GM21528 (cell line): Measurements from ENCODE around the gene ARFGEF3.
A peak's percentile ranks its signal among the peaks of the same experiment; 100 is the strongest.

Source experiments
- ATAC-seq: cut with Tn5 transposase; IDR thresholded peaks from one replicate; pipeline ENCODE4 v1.9.1; 2021; ENCODE audit warnings: mild to moderate bottlenecking, moderate library complexity; ENCODE audit not compliant: unreplicated experiment, low FRiP score

ARFGEF3 gene

DNA sequence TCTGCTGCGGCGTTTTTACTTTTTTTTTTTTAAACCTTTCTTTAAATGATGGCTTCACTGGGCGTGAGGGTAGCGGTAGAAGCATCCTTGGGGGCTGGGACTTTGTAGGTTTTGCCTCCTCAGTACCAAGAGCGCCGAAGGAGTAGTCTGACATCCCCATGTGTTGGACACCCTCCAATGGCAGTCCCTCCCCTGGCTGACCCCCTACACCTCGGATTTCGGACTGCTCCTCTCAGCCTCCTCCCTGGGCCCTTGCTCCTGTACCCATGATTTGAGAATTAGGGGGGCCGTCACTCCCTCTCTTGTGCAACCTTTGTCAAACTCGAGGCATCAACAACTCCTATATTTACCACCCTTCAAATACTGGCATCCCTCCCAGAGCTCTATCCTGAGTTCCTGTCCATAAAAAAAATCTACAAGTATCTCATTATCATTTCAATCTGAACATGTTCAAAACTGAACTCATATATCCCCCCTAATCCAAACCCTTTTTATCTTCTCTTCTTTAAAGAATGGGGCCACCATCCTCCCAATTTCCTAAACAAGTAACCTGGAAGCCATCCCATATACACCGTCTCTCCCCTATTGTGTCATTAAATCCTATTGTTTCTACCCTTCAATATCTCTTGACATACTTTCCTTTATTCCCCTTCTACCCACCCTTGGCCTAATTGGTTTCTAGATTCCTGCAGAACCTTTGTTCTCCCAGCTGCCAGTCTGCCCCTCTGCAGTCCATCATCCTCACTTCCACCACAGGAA lies 1.2 kb upstream of the ARFGEF3 start:
- ATAC-seq, result no peak

DNA sequence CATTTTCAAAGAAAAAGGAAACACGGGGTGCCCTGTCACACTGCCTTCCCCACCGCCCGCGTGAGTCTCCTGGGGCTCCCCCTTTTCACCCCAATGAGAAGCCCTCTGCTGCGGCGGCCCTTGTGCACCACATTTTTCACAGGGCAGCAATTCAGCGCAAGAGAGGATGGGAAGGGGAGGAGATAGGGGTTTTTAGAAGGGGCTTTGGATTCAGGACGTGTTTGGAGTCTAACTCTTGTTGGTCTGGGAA lies 726 bp upstream of the ARFGEF3 start:
- ATAC-seq, result no peak

DNA sequence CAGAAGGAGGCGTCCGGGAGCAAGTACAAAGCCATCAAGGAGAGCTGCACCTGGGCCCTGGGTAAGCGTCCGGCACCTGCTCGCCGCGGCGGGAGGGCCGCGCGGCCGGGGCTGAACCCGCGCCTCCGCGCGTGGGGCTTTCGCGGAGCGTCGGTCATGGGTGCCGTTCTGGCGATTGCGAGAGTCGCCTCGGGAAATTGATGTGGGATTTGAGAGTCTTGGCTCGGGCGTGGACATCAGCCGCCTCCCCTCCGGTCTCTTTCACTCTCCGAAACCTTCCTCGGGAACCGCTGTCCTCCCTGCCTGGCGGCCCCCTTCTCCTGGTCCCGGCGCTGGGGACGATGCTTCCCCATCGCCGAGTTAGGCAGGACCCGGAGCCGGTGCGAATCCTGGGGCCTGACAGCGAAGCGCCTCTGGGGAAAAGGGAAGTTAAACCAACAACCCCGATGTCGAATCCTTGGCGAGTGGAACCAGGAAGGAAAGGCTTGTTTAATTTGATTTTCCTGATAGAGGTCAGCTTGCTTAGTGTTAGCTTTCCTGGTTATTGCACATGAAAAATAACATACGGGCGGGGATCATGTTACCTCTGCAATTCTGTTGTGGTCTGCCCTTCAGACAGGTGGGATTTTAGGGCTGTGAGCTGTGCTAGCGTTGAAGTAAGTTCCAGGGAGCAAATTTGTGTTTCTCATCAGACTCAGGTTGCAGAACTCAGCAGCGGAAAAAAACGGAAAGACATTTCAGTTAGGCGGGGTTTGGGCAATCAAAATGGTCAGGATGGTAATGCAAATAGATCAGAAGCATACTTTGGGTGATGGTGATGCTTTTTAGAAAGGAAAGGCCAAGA lies 594 bp downstream of the ARFGEF3 start:
- ATAC-seq, result peak; percentile 34

DNA sequence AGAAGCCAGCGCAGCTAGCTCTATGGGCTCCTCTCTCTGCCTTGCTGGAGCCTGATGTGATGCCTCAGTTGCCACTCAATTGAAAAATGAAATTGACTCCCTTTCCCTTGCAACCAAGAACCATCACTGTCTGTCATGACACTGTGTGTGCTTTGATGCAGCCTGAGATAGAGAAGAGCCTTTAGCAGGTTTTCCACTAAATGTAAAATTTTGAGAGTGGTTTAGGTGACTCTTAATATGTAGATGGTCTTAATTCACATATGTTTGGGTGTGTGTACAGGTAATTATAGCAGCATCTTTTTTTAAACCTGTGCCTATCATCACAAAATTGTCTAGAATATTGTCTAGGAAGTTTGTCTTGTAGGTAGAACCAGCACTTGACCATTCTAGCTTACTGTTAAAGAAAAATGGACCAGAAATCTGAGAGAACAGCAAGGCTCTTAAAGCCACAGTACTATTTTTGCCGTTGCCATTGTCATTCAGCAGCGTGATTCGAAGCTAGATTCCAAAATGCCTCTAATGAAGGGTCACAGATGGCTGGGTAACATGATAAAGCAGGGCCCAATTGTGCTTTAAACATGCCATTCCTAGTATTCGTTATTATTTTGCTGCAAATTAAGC lies 1.3 kb downstream of the ARFGEF3 start:
- no peak for ATAC-seq

DNA sequence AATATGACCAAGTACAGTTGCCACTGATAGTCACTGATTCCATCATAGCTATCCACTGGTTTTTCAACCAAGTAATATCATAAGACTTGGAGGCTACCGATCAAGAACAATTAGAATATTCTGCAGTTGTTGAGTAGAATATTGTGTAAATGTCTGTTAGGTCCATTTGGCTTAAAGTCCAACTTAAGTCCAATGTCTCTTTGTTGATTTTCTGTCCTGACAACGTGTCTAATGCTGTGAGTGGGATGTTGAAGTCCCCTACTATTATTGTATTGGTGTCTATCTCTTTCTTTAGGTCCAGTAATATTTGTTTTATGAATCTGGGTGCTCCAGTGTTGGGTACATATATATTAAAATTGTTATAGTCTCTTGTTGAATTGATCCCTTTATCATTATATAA lies 13.9 kb downstream of the ARFGEF3 start:
- no peak for ATAC-seq

DNA sequence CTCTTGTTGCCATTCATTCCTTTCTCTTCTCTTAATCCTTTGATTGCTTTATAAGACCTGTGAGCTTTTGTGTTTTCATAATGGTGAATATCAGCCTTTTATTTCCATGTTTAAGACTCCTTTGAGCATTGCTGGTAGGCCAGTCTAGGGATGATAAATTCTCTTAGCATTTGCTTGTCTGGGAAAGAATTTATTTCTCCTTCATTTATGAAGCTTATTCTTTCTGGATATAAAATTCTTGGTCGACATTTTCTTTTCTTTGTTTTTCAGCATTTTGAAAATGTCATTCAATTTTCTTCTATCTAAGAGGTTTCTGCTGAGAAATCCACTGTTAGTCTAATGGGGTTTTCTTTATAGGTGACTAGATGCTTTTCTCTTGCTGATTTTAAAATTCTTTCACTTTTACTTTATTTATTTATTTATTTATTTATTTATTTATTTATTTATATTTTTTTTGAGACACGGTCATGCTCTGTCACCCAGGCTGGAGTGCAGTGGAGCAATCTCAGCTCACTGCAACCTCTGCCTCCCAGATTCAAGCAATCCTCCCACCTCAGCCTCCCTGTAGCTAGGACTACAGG lies 15.0 kb downstream of the ARFGEF3 start:
- no peak for ATAC-seq

DNA sequence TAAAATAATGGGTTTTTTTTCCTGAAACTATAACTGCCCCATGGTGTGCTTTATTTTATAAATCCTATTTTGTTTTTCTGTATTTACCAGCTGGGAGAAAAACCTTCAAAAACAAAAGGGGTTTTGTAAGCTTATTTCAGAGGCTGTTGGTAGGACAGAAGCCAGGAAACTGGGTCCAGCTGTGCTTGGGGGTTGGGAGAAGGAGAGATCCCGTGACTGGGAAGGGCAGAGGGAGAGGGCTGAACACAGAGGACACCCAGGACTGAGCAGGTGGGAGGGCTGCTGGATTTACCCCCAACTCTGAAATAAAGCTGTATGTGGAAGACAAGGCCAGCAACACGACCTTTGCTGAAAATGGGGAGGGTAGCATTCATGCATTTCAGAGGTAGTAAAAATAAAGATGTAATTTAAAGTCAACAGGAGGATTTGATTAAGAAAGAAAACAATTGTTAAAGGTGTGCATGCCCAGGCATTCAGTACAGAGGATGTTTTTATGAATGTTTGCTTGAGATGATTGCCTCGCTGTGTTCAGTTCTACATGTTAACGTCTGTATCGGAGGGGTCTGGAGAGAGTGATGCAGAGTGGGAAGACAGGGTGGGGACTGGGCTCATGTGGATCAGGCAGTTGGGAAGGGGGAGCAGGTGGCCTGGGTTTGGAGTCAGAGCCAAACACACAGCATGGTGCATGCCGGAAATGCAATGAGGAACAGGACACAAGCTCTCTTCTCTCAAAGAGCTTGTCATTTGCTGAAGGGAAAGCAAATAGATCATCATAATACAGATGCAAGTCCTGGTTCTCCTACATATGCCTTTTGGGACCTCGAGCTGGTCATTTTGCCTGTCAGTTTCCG lies 21.4 kb downstream of the ARFGEF3 start:
- no peak for ATAC-seq

DNA sequence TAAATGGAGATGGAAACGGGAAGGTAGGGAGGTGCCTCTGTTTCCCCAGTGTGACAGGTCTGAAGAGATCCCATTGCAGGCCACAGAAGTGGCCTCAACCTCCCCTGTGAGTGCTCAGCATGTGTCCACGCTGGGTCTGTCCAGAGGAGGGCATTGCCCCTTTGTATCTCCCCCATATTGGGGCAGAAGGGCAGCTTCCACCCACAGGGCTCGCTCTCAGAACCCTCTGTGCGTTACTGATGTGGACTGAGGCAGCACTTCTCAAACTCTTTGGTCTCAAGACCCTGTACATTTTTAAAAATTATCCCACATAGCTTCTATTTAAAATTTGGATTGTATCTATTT lies 22.0 kb downstream of the ARFGEF3 start:
- ATAC-seq, result no peak

DNA sequence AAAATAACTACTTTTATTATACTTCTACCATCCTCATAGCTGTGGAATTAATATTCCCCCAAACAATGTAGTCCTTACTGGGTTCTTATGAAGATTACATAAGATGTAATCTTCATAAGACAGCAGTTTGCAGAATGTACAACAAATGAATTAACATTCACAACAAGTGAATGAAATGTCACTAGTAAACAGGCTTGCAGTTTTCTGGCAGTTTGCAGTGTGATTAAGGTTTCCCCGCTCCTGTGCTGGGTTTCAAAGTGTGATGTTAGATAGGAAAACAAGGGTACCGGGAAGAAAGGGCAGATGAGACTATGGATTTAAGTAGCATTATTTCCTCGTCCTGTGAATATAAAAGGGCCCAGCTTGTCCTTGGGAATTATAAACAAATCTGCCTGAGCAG lies 22.5 kb downstream of the ARFGEF3 start:
- no peak for ATAC-seq

DNA sequence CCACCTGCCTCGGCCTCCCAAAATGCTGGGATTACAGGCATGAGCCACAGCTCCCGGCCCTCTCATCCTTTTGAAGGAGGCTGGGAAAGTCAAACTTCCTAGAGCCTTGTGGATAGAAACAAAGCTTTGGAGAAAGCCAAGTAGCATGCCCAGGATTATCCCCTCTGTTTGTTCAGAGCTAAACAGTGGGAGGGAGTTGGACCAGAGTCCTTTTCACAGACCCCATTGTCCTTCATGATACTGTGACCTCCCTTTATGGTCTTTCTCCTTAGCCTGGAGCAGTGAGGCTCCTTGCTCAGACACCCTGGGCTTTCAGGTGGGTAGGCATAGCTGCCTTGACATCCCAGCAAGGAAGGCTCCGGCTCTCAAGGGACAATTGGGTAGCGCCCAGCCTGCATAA lies 25.4 kb downstream of the ARFGEF3 start:
- no peak for ATAC-seq

DNA sequence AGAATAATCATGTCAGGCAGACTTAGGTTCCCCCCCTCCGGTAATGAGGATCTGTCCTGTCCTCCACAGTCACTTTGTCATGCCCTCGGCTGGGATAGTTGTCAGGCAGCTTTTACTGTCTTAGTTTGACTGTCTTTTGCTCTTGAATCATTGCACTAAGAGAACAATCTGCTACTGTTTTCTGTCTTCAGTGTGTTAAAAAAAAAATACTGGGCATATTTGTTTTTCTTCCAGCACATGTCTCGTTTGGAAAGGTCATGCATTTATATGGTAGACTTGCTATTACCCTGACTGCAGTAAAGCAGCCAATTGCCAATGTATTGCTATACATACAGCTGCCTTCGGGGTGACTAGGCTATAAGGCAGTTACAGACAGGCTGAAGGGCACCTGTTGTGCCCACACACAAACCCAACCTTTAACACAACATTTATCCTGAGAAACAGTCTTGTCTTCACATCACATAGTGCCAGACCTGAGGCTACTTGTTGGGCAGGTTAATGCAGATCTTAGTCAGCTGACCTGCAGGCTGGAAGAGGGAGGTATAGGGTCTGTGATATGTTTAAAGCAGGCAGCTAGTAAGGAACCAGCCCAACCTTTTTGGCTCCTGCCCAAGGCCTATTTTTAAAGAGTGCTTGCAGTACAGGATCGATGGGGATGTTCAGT lies 26.7 kb downstream of the ARFGEF3 start:
- ATAC-seq, result no peak

DNA sequence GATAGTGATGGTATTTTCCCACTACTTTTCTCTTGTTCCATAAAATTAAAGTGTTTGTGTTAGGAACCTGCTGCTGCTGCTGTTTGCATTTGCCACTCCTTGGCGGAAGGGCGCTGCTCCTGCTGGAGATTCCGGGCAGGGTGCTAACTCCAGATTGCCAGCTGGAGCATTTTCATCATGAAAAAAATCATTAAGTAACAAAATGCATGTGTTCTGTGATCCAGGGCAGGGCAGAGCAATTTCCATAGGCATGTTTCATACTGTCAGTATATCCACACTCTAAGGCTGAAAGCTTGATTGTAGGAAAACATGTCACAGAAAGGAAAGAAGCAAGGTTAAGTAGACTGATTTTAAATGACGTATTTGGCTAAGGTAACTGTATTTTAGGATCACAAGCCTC lies 32.5 kb downstream of the ARFGEF3 start:
- no peak for ATAC-seq

DNA sequence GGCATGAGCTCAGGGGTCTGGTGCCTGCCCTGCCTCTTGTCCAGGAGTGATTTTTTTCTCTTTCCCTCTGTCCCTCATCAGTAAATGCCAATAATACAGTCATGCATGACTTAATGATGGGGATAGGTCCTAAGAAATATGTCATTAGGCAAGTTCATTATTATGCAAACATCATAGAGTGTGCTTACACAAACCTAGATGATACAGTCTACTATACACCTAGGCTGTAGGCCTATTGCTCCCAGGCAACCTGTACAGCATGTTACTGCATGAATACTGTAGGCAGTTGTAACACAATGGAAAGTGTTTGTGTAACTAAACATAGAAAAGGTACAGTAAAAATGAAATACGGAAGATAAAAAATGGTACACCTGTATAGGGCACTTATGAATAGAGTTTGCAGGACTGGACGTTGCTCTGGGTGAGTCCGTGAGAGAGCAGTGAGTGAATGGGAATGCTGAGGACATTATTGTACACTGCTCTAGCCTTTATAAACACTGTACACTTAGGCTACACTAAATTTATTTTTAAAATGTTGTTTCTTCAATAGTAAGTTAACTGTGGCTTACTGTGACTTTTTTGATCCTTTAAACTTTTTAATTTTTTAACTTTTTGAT lies 34.5 kb downstream of the ARFGEF3 start:
- ATAC-seq, result no peak

DNA sequence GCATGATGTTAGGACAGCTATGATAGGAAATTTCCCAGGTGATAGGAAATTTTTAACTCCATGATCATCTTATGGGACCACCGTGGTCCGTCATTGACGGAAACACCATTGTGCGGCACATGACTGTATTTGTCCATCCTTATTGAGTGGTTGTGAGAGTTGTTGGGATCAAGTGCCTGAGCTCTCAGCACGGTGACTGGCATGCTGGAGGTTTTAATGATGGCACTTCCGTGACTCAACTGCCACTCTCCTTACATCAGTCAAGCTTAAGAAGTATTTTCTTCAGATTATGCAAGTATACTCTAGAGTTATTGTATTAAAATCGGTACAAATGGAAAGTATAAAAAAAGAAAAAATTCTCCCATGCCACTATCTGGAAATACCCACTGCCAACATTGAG lies 35.8 kb downstream of the ARFGEF3 start:
- no peak for ATAC-seq

DNA sequence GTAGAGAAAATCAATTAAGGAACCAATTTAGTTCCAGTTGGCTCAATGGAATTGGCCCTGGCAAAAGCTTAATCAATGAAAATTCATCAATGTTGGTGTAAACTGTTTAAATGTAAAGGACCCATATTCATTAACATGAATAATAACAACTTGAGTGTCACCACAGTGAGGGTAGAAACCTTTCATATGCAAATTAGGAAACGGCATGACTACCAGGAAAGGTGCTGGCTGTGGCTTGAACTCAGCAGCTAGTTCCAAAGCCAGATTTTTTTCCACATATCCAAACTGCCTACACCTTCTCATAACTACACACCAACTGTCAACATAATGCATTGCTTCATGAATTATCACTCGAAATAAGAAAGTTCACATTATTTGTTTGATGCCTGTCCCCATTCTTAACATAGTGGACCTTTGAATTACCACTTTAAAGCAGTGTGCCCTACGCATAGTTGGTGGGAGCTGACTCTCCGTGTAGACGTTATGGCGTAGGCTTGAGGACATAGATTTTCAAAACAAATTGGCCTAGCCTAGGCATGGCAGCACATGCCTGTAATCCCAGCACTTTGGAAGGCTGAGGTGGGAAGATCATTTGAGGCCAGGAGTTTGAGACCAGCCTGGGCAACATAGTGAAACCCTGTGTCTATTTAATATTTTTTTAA lies 36.8 kb downstream of the ARFGEF3 start:
- no peak for ATAC-seq

DNA sequence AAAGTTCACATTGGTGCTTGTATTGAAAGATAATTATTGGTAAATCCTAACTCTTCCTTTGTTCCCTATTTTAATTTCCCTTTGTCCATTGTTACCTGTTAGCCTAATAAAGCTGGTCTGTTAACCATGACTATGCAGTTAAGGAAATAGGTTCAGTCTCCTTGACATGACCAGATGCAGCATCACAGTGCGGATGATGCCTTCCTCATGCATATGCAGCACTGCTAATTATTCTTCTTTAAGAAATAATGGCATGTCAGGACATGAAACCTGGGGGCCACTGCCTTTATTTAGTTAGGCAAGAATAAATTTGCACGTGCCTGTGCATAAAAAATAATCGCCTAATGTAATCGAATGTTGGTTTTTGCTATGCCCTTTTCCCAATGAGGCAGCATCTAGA lies 40.1 kb downstream of the ARFGEF3 start:
- ATAC-seq, result no peak

DNA sequence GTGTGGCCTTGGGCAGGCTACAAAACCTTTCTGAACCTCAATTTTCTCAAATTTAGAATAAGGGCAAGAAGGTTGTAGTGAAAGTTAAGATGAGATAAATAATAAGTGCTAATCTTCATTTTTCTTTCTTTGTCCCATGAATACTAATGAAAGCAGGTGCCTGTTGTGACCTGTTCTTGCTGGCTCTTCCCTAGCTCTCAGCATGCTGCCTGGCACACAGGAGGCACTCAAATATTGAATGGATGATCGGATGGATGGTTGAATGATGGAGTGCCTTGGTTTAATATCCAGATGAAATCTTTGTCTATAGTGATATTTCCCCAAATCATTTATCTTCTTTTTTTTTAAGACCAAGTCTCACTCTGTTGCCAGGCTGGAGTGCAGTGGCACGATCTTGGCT lies 41.6 kb downstream of the ARFGEF3 start:
- ATAC-seq, result no peak

DNA sequence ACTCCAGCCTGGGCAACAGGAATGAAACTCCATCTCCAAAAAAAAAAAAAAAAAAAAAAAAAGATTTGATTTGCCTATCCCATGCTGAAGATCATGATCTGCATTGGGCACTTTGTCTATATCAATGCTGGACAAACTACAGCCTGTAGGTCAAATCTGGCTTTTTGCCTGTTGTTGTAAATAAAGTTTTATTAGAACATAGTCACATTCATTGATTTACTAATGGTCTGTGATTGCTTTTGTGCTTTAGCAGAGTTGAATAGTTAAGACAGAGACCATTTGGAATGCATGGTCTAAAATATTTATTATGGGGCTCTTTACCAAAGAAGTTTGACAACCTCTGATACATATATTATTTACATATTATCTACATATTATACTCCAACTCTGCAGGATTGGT lies 42.6 kb downstream of the ARFGEF3 start:
- no peak for ATAC-seq

DNA sequence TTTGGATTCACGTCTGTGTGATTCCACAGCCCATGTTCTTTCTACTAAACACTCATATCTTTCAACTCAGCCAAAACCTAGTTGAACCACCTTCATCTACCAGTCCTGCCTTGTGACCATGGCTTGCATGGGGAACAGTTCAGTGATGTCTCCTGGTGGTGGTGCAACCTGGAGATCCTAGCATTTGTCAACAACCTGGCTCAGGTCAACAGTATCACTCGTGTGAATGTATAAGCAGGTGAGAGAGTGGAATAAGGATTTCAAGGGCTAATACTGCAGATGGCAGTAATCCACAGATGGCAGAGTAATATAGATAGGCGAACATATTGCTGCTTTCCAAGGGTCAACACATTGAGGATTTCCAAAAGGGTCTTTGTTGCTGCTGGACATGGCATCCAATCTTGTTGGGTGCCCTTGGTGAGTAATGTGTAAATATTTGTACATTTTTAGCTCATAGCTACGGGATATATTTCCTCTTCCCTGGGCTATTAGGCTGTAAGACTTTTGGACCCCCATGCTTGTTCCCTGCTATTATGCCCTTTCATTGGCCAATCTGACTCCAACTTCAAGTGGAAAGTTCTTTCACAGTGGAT lies 43.1 kb downstream of the ARFGEF3 start:
- no peak for ATAC-seq
